Neuronal stem cell (in vitro differentiated cells): ENCODE results near the gene JPH3.

Source experiments
- DNase-seq: peaks from one replicate; pipeline ENCODE4 v3.0.0-alpha.2; 2013; ENCODE audit warnings: low spot score
- H2AFZ ChIP-seq: one replicate; pipeline ENCODE4 v1.6.1; 2013; ENCODE audit warnings: mild to moderate bottlenecking, low read length, inconsistent platforms
- H2AK5ac ChIP-seq: 2 replicates; pipeline ENCODE4 v1.6.1; 2013; ENCODE audit warnings: low read depth, mild to moderate bottlenecking, inconsistent platforms, low read length, moderate library complexity, mixed read lengths
- H2BK120ac ChIP-seq: 2 replicates; pipeline ENCODE4 v1.6.1; 2013; ENCODE audit warnings: low read depth, mild to moderate bottlenecking, inconsistent platforms, low read length, moderate library complexity, mixed read lengths
- H2BK12ac ChIP-seq: one replicate; pipeline ENCODE4 v1.6.1; 2013; ENCODE audit warnings: low read length, inconsistent platforms
- H2BK15ac ChIP-seq: 2 replicates; pipeline ENCODE4 v1.6.1; 2013; ENCODE audit warnings: mild to moderate bottlenecking, low read length, inconsistent platforms, mixed read lengths
- H2BK5ac ChIP-seq: one replicate; pipeline ENCODE4 v1.6.1; 2013; ENCODE audit warnings: inconsistent platforms, mild to moderate bottlenecking, low read length, moderate library complexity
- H3K14ac ChIP-seq: one replicate; pipeline ENCODE4 v1.6.1; 2013; ENCODE audit warnings: low read length, inconsistent platforms
- H3K18ac ChIP-seq: 2 replicates; pipeline ENCODE4 v1.6.1; 2013; ENCODE audit warnings: low read length, inconsistent platforms
- H3K23ac ChIP-seq: 2 replicates; pipeline ENCODE4 v1.6.1; 2013; ENCODE audit warnings: low read depth, mild to moderate bottlenecking, mixed read lengths, low read length, inconsistent platforms; ENCODE audit not compliant: poor library complexity
- H3K27ac ChIP-seq: replicated peaks from 3 replicates; pipeline ENCODE4 v1.5.1; 2013; ENCODE audit warnings: low read length, inconsistent platforms
- H3K27me3 ChIP-seq, 3 experiments: 2 replicates each; pipeline ENCODE4 v1.6.1; 2013; ENCODE audit warnings: low read length in 3 of 3, mild to moderate bottlenecking in 2 of 3, inconsistent platforms in 1 of 3, low read depth in 1 of 3, mixed read lengths in 1 of 3, moderate library complexity in 1 of 3; ENCODE audit not compliant: control insufficient read depth in 3 of 3, insufficient read depth in 3 of 3
- H3K36me3 ChIP-seq, 2 donors: replicated peaks in 1 of 2; 2 replicates each; pipeline ENCODE4 v1.6.1; 2013; ENCODE audit warnings: low read length in 2 of 2; ENCODE audit not compliant: control insufficient read depth in 2 of 2, insufficient read depth in 2 of 2
- H3K4ac ChIP-seq: 2 replicates; pipeline ENCODE4 v1.6.1; 2013; ENCODE audit warnings: inconsistent platforms, mild to moderate bottlenecking, low read length, moderate library complexity
- H3K4me1 ChIP-seq, 2 donors: 1 replicate in 1 of 2; 2 replicates in 1 of 2; pipeline ENCODE4 v1.6.1; 2013; ENCODE audit warnings: low read length in 2 of 2, low read depth in 1 of 2; ENCODE audit not compliant: control insufficient read depth in 2 of 2, insufficient read depth in 1 of 2
- H3K4me2 ChIP-seq: one replicate; pipeline ENCODE4 v1.6.1; 2013; ENCODE audit warnings: mild to moderate bottlenecking, low read length, inconsistent platforms; ENCODE audit not compliant: insufficient read depth, poor library complexity, severe bottlenecking
- H3K4me3 ChIP-seq, 2 donors: 2 replicates each; pipeline ENCODE4 v1.5.1; 2013; ENCODE audit warnings: low read length in 2 of 2, mild to moderate bottlenecking in 2 of 2, inconsistent platforms in 1 of 2, moderate library complexity in 1 of 2
- H3K79me1 ChIP-seq: one replicate; pipeline ENCODE4 v1.6.1; 2013; ENCODE audit warnings: low read depth, mild to moderate bottlenecking, inconsistent platforms, low read length, moderate library complexity
- H3K9ac ChIP-seq: one replicate; pipeline ENCODE4 v1.6.1; 2013; ENCODE audit warnings: mild to moderate bottlenecking, low read depth, low read length, inconsistent platforms; ENCODE audit not compliant: poor library complexity
- H3K9me3 ChIP-seq, 2 donors: replicated peaks in 1 of 2; 2 replicates each; pipeline versions ENCODE3 to v1.6.1; 2013; ENCODE audit warnings: low read length in 2 of 2, mild to moderate bottlenecking in 2 of 2, inconsistent platforms in 1 of 2, low read depth in 1 of 2, mixed read lengths in 1 of 2, moderate library complexity in 1 of 2; ENCODE audit not compliant: control insufficient read depth in 2 of 2, insufficient read depth in 1 of 2
- H4K8ac ChIP-seq: one replicate; pipeline ENCODE4 v1.6.1; 2013; ENCODE audit warnings: low read depth, mild to moderate bottlenecking, inconsistent platforms, low read length, moderate library complexity
- H4K91ac ChIP-seq: one replicate; pipeline ENCODE4 v1.6.1; 2013; ENCODE audit warnings: low read length, low read depth, mild to moderate bottlenecking, inconsistent platforms; ENCODE audit not compliant: poor library complexity
- WGBS, 2 donors: extraction: QIAGEN DNeasy Blood & Tissue Kit; methylation state at CpG; one replicate each; pipeline ENCODE4 v1.1.7; 2013; ENCODE audit warnings: missing lambda C conversion rate in 2 of 2, mixed read lengths in 1 of 2; ENCODE audit not compliant: insufficient read length in 2 of 2, insufficient replicate concordance in 1 of 2; ENCODE audit errors: extremely low coverage in 2 of 2; 5-methylcytosine and 5-hydroxymethylcytosine counted together

The JPH3 gene

DNA sequence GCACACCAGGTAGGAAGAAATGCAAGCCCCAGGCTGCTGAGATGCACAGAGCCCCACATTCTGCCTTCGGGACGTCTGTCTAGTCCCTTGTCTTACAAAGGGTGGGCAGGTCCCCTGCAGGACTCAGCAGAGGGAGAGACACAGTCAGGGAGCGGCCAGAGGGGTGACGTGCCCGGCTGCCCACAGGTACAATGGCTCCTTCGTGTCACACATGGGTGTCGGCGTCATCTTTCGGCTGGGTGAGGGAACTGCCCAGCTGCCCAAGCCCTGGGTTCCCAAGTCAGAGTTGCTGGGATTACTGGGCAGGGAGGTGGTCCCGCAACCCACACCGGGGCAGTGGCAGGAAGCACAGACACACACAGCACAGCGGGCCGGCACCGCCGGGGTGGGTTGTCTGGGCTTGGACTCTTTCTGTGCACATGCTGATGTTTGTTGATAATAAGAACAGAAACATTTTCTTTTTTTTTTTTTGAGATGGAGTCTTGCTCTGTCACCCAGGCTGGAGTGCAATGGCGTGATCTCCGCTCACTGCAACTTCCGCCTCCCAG, 80.6 kb downstream of the JPH3 start:
- H3K4ac ChIP-seq: no peak overlapping the region
- DNase-seq: no peak
- no peak overlapping the region for H2BK15ac ChIP-seq
- H4K91ac ChIP-seq: no peak overlapping the region
- WGBS, 2 donors: no CpG with 5 or more reads among the region's 18 CpGs
- H3K4me2 ChIP-seq: no peak overlapping the region
- H3K14ac ChIP-seq: peak overlapping the region; percentile 71
- H3K36me3 ChIP-seq: peaks cover 0 to 4% of the 10 kb centered on the region in 2 donors
- H2BK5ac ChIP-seq: no peak overlapping the region
- H2BK120ac ChIP-seq: no peak overlapping the region
- H3K4me3 ChIP-seq: no peak overlapping the region
- no peak overlapping the region for H2BK12ac ChIP-seq
- peak overlapping the region; percentile 46 for H2AK5ac ChIP-seq
- H3K23ac ChIP-seq: peak overlapping the region; percentile 65
- H2AFZ ChIP-seq: no peak overlapping the region
- H3K9ac ChIP-seq: peak overlapping the region; percentile 44
- no peak overlapping the region for H3K27ac ChIP-seq
- peak overlapping the region; percentile 48 for H3K18ac ChIP-seq
- H3K27me3 ChIP-seq: no peaks in the 10 kb centered on the region
- H3K9me3 ChIP-seq: no peaks in the 10 kb centered on the region
- no peak overlapping the region for H4K8ac ChIP-seq
- H3K4me1 ChIP-seq: no peaks in the 10 kb centered on the region
- H3K79me1 ChIP-seq: peaks cover 2% of the 10 kb centered on the region

DNA sequence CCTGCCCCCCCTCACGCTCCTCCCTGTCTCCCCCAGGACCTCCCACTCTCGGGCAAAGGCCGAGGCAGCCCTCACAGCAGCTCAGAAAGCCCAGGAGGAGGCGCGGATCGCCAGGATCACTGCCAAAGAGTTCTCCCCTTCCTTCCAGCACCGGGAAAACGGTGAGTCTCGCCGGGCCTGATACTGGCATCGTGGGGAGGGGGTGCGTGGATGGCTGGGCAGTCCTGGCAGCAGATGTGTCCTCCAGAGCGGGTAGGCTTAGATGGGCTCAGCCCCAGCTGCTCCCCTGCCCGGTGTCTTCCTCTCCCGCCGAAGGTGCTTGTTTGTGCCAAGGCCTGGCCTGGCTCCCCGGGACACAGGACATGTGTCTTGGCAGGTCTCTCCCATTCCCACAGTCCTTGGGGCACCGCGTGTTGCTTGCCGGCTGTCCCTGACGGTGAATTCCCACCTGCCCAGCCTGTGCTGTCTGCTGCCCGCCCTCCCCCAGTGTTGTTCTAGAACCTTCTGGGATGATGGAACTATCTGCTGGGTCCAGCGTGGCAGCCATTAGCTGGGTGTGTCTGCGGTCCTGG, 81.9 kb downstream of the JPH3 start:
- peak overlapping the region; percentile 24 for H3K9ac ChIP-seq
- peak overlapping the region; percentile 9 for H3K14ac ChIP-seq
- H3K36me3 ChIP-seq: peaks cover 0 to 4% of the 10 kb centered on the region in 2 donors
- no peak overlapping the region for H2BK15ac ChIP-seq
- no peak overlapping the region for H3K4me3 ChIP-seq
- no peak overlapping the region for H3K23ac ChIP-seq
- H3K9me3 ChIP-seq: no peaks in the 10 kb centered on the region
- no peak overlapping the region for H4K91ac ChIP-seq
- no peak overlapping the region for H3K4me2 ChIP-seq
- no peaks in the 10 kb centered on the region for H3K4me1 ChIP-seq
- H3K27ac ChIP-seq: no peak overlapping the region
- peaks cover 2% of the 10 kb centered on the region for H3K79me1 ChIP-seq
- WGBS, 2 donors: no CpG with 5 or more reads among the region's 24 CpGs
- H2BK120ac ChIP-seq: peak overlapping the region; percentile 31
- no peak overlapping the region for H2BK12ac ChIP-seq
- H3K18ac ChIP-seq: no peak overlapping the region
- no peaks in the 10 kb centered on the region for H3K27me3 ChIP-seq
- no peak for DNase-seq
- peak overlapping the region; percentile 37 for H2AK5ac ChIP-seq
- no peak overlapping the region for H2AFZ ChIP-seq
- peak overlapping the region; percentile 13 for H2BK5ac ChIP-seq
- no peak overlapping the region for H3K4ac ChIP-seq
- H4K8ac ChIP-seq: no peak overlapping the region

DNA sequence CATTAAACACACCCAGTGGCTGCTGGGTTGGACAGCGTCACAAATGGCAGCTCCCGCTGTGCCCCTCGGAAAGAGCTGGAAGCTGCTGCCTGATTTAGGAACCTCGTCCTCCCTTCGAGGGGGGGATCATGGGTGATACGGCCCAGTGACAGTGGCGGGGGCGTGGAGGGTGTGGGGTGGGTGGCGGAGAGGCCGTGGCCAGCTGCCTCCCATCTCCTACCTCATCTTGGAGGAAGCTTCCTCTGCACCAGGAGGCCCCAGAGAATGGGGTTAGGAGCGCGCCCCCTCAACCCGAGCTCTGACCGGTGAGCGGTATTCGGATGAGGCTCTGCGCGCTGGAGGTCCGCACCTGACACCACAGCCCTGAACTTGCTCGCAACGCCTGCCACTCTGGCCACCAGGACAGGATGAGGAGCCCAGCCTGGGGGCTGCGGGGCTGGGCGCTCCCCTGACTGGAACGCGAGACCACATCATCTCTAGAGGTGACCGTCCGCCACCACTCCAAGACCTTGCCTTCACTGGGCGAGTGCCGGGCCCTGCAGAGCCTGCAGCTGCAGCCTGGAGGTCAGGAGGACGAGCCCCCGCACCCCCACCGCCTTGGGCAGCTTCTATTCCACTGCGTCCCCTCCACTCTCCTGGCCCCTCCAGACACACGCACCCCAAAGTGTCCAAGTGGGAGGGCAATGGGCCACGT, 82.5 kb downstream of the JPH3 start:
- peak overlapping the region; percentile 24 for H3K9ac ChIP-seq
- WGBS, 2 donors: no CpG with 5 or more reads among the region's 35 CpGs
- H3K23ac ChIP-seq: peak overlapping the region; percentile 90
- H3K4ac ChIP-seq: no peak overlapping the region
- H3K79me1 ChIP-seq: peaks cover 2% of the 10 kb centered on the region
- H3K36me3 ChIP-seq: peaks cover 0 to 4% of the 10 kb centered on the region in 2 donors
- no peaks in the 10 kb centered on the region for H3K4me1 ChIP-seq
- H2AFZ ChIP-seq: no peak overlapping the region
- no peak overlapping the region for H4K91ac ChIP-seq
- peak overlapping the region; percentile 13 for H2BK5ac ChIP-seq
- no peak overlapping the region for H4K8ac ChIP-seq
- no peak overlapping the region for H2BK12ac ChIP-seq
- H3K18ac ChIP-seq: no peak overlapping the region
- peak overlapping the region; percentile 31 for H3K14ac ChIP-seq
- H3K9me3 ChIP-seq: no peaks in the 10 kb centered on the region
- no peaks in the 10 kb centered on the region for H3K27me3 ChIP-seq
- H3K27ac ChIP-seq: no peak overlapping the region
- H2AK5ac ChIP-seq: no peak overlapping the region
- H3K4me3 ChIP-seq: no peak overlapping the region
- H2BK15ac ChIP-seq: no peak overlapping the region
- H3K4me2 ChIP-seq: no peak overlapping the region
- no peak for DNase-seq
- no peak overlapping the region for H2BK120ac ChIP-seq

DNA sequence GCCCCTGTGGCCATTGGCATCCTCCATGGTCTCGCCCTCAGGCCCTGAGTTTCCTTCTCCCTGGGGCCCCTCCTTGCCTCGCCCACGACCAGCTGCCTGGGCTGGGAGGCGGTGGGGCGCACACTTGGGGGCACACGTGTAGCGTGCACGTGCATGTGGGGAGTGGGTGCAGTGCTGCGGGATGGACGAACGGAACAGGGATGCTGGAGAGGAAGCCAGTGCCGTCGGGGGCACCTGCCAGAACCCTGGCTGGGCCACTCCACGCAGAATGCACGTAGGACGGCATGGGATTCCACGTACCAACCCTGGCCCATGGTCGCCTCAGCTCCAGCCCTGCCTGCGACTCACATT, 83.1 kb downstream of the JPH3 start:
- Histone ChIP-seq H3K4me3 (no peak overlapping the region), H3K27ac (no peak overlapping the region), H3K9me3 (no peaks in the 10 kb centered on the region), H3K36me3 (peaks cover 0 to 4% of the 10 kb centered on the region in 2 donors), H3K4me1 (no peaks in the 10 kb centered on the region), H2BK12ac (no peak overlapping the region), H3K14ac (peak overlapping the region; percentile 27), H4K8ac (no peak overlapping the region), H3K79me1 (peaks cover 2% of the 10 kb centered on the region), H2BK120ac (no peak overlapping the region), H3K9ac (no peak overlapping the region), H2BK5ac (no peak overlapping the region), H3K23ac (peak overlapping the region; percentile 90), H3K4me2 (no peak overlapping the region), H3K4ac (no peak overlapping the region), H2AFZ (no peak overlapping the region), H3K27me3 (no peaks in the 10 kb centered on the region), H2AK5ac (no peak overlapping the region), H3K18ac (no peak overlapping the region), H4K91ac (no peak overlapping the region), H2BK15ac (no peak overlapping the region)
- no peak for DNase-seq
- no CpG with 5 or more reads among the region's 19 CpGs for WGBS, 2 donors
